HG03025 (cell line): Measurements from ENCODE around the gene MOV10.
"Not testable (repeated sequence)": the region's sequence is repeated elsewhere in the genome, so short reads cannot be mapped to it uniquely, and the experiment has no call there.

Source experiments
- ATAC-seq: cut with Tn5 transposase; IDR thresholded peaks from one replicate; pipeline ENCODE4 v1.9.1; 2021; ENCODE audit warnings: mild to moderate bottlenecking, moderate library complexity; ENCODE audit not compliant: unreplicated experiment, low FRiP score

MOV10 gene

GRCh38 chr1:112711041-112711440 lies 36.6 kb downstream of the MOV10 start:
- no peak for ATAC-seq

- no peak for ATAC-seq
Observed at GRCh38 chr1:112711670-112712069, 37.2 kb downstream of the MOV10 start.

GRCh38 chr1:112712191-112712590 lies 37.7 kb downstream of the MOV10 start:
- ATAC-seq, result no peak

- no peak for ATAC-seq
Observed at GRCh38 chr1:112712701-112713128, 38.3 kb downstream of the MOV10 start.

GRCh38 chr1:112713466-112714312 lies 39.2 kb downstream of the MOV10 start:
- no peak for ATAC-seq

- ATAC-seq, result no peak
Observed at GRCh38 chr1:112714313-112715263, 40.1 kb downstream of the MOV10 start.

- ATAC-seq, result peak; percentile 83
Observed at GRCh38 chr1:112715264-112716053, 41.0 kb downstream of the MOV10 start, which contains the start of gene PPM1J. PPM1J (minus strand) TSS chr1:112715332; CDS start chr1:112715301, 31 bp downstream.

- ATAC-seq, result no peak
Observed at GRCh38 chr1:112716133-112716720, 41.8 kb downstream of the MOV10 start.

GRCh38 chr1:112717263-112717873 lies 42.9 kb downstream of the MOV10 start:
- no peak for ATAC-seq

- ATAC-seq, result no peak
Observed at GRCh38 chr1:112718691-112719418, 44.4 kb downstream of the MOV10 start.

GRCh38 chr1:112719706-112720105 lies 45.2 kb downstream of the MOV10 start:
- ATAC-seq, result no peak

- ATAC-seq, result no peak
Observed at GRCh38 chr1:112720800-112721199, 46.3 kb downstream of the MOV10 start.

GRCh38 chr1:112721294-112721693 lies 46.8 kb downstream of the MOV10 start:
- ATAC-seq, result not testable (repeated sequence)

- ATAC-seq, result no peak
Observed at GRCh38 chr1:112721966-112722524, 47.6 kb downstream of the MOV10 start.

- ATAC-seq, result no peak
Observed at GRCh38 chr1:112722601-112723510, 48.4 kb downstream of the MOV10 start.

- ATAC-seq, result no peak
Observed at GRCh38 chr1:112723511-112723839, 49.0 kb downstream of the MOV10 start.

GRCh38 chr1:112724240-112724639 lies 49.8 kb downstream of the MOV10 start:
- ATAC-seq, result not testable (repeated sequence)

GRCh38 chr1:112727716-112728115 lies 53.3 kb downstream of the MOV10 start:
- no peak for ATAC-seq
